Stimulated activated effector memory CD8-positive, alpha-beta T cell treated with anti-CD3 and anti-CD28 coated beads, Interleukin-12 subunit alpha, Interleukin-12 subunit beta, amount 100 ng/mL, for 72 hours (primary cell): ENCODE data around the gene MSMO1.

Experiments used
- ATAC-seq: fragments of 150-1000 bp; cut with Tn5 transposase; 2 replicates; pipeline ENCODE4 v1.10.0; 2021
- DNase-seq, 2 donors: peaks; one replicate each; pipeline ENCODE4 v3.0.0; 2021 to 2022; ENCODE audit warnings: low spot score in 2 of 2
- H3K27ac Mint-ChIP-seq: one replicate; pipeline ENCODE4 v1.8.0; 2022; ENCODE audit warnings: mild to moderate bottlenecking, mixed read lengths
- H3K36me3 Mint-ChIP-seq: one replicate; pipeline ENCODE4 v1.8.0; 2022; ENCODE audit warnings: mild to moderate bottlenecking, mixed read lengths
- H3K4me1 Mint-ChIP-seq: one replicate; pipeline ENCODE4 v1.8.0; 2022; ENCODE audit warnings: mixed read lengths
- H3K4me3 Mint-ChIP-seq: one replicate; pipeline ENCODE4 v1.8.0; 2022; ENCODE audit warnings: mild to moderate bottlenecking, mixed read lengths
- H3K9me3 Mint-ChIP-seq: one replicate; pipeline ENCODE4 v1.8.0; 2022; ENCODE audit warnings: mixed read lengths

The MSMO1 gene

GRCh38 chr4:165308166-165308565 lies 19.3 kb upstream of the MSMO1 start:
- Mint-ChIP-seq H3K27ac (no peak overlapping the region), H3K4me3 (no peak overlapping the region), H3K4me1 (no peaks in the 10 kb centered on the region), H3K36me3 (peaks cover 48% of the 10 kb centered on the region), H3K9me3 (no peaks in the 10 kb centered on the region)
- DNase-seq: no peak
- ATAC-seq: no peak

GRCh38 chr4:165308606-165309005 lies 18.9 kb upstream of the MSMO1 start:
- no peak for ATAC-seq
- H3K9me3 Mint-ChIP-seq: no peaks in the 10 kb centered on the region
- no peak for DNase-seq
- H3K4me1 Mint-ChIP-seq: no peaks in the 10 kb centered on the region
- no peak overlapping the region for H3K4me3 Mint-ChIP-seq
- H3K36me3 Mint-ChIP-seq: peaks cover 51% of the 10 kb centered on the region
- H3K27ac Mint-ChIP-seq: no peak overlapping the region

DNA sequence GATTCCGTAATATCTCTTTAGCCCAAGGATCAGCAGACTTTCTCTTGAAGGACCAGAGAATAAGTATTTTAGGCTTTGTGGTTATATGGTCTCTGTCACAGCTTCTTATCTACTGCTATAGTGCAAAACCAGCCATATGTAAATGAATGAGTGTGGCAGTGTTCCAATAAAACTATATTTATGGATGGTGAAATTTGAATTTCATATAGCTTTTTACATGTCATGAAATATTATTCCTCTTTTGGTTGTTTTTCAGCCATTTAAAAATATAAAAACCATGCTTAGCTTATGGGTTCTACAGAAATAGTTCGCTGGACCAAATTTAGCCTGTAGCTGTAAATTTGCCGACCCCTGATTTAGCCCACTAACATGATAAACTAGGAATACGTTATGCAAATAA lies 18.0 kb upstream of the MSMO1 start:
- Mint-ChIP-seq H3K27ac (no peak overlapping the region), H3K36me3 (peaks cover 54% of the 10 kb centered on the region), H3K4me1 (no peaks in the 10 kb centered on the region), H3K4me3 (no peak overlapping the region), H3K9me3 (no peaks in the 10 kb centered on the region)
- ATAC-seq (no peak), DNase-seq (no peak)

DNA sequence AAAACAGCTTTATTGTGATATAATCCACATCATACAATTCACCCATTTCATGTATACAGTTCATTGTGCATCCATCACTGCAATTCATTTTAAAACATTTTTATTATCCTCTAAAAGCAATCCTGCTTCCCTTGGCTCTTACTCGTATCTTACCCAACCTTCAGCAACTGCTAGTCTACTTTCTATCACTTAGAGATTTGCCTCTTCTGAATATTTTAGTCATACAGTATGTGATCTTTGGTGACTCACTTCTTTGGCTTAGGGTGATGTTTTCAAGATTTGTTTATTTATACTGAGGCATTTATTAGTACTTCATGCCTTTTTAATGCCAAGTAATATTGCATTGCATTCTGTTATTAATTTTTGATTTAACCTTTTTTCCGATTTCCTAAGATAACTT lies 15.0 kb upstream of the MSMO1 start:
- DNase-seq: no peak
- Mint-ChIP-seq H3K36me3 (peaks cover 63% of the 10 kb centered on the region), H3K4me1 (no peaks in the 10 kb centered on the region), H3K9me3 (no peaks in the 10 kb centered on the region), H3K4me3 (no peak overlapping the region), H3K27ac (no peak overlapping the region)
- peak; percentile 62 for ATAC-seq

DNA sequence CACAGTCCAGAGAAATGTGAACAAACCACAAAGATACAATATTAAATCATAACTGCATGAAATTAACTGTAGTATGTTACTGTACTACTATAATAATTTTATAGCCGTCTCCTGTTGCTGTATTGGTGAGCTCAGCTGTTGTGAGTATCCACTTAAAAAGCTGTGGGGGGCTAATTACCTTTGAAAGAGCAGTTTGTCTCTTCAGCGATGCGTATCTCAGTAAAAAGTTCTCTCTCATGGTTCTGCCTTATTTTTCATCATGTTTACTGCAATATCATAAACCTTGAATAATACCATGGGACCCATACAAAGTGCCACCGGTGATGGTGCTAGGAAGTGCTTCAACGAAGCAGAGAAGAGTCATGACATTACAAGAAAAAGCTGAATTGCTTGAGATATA lies 8.4 kb upstream of the MSMO1 start:
- Mint-ChIP-seq H3K4me3 (no peak overlapping the region), H3K9me3 (no peaks in the 10 kb centered on the region), H3K4me1 (no peaks in the 10 kb centered on the region), H3K36me3 (peaks cover 43% of the 10 kb centered on the region), H3K27ac (no peak overlapping the region)
- DNase-seq: no peak
- no peak for ATAC-seq

DNA sequence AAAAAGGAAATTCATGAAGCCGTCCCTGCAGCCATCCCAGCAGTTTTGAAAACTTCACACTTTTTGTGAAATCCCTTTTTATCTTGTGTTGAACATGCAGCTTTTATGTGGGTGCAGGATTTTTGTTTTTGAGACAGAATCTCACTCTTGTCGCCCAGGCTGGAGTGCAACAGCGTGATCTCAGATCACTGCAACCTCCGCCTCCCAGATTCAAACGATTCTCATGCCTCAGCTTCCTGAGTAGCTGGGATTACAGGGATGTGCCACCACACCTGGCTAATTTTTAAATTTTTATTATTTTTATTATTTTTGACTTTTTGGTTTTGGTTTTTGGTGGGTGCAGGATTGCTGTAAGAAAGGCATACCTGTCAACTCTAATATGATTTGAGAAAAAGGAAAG lies 8.0 kb upstream of the MSMO1 start:
- peaks cover 39% of the 10 kb centered on the region for H3K36me3 Mint-ChIP-seq
- no peak overlapping the region for H3K4me3 Mint-ChIP-seq
- ATAC-seq (no peak), DNase-seq (no peak)
- H3K9me3 Mint-ChIP-seq: no peaks in the 10 kb centered on the region
- no peaks in the 10 kb centered on the region for H3K4me1 Mint-ChIP-seq
- H3K27ac Mint-ChIP-seq: no peak overlapping the region

- peaks cover 25% of the 10 kb centered on the region for H3K36me3 Mint-ChIP-seq
- no peak for DNase-seq
- no peak overlapping the region for H3K27ac Mint-ChIP-seq
- peaks cover 15% of the 10 kb centered on the region for H3K4me1 Mint-ChIP-seq
- no peak overlapping the region for H3K4me3 Mint-ChIP-seq
- no peaks in the 10 kb centered on the region for H3K9me3 Mint-ChIP-seq
- ATAC-seq: no peak
Measured at GRCh38 chr4:165324236-165324917, 3.1 kb upstream of the MSMO1 start.

- H3K9me3 Mint-ChIP-seq: no peaks in the 10 kb centered on the region
- ATAC-seq (no peak), DNase-seq (no peak)
- H3K4me1 Mint-ChIP-seq: peaks cover 15% of the 10 kb centered on the region
- no peak overlapping the region for H3K4me3 Mint-ChIP-seq
- no peak overlapping the region for H3K27ac Mint-ChIP-seq
- peaks cover 19% of the 10 kb centered on the region for H3K36me3 Mint-ChIP-seq
Measured at GRCh38 chr4:165324918-165325304, 2.6 kb upstream of the MSMO1 start.

DNA sequence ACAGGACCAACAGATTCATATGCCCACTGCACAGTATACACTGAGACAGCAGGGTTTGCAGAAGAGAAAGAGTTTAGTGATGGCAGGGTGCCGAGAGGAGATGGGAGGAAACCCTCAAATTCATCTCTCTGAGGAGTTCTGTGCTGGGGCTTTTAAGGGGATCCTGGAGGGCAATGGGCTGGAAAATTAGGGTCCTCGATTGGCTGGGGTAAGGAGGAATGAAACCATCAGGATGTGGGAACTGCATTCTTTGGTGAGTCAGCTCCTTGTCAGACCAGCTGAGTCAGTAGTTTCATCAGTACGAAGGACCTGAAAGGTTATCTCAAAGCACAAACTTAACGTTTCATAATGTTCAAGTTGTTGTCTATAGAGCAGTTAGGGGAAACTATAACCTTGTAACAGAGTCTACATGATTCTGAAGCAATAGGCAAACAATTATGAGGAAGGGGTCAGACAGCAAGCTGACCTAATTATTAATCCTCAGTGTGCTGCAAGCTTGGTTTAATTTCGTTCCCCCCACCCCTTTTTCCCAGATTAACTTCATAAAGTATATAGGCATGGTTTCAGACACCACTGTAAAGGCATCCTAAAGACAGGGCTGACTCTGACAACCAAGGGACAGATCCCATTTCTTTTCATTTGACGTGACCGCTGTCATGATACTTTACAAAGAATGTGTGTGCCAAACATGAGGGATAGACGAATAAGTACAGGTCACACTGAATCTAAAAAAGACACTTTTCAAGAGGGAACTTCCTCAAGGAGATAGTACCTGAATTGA lies 1.5 kb upstream of the MSMO1 start:
- peaks cover 23% of the 10 kb centered on the region for H3K4me1 Mint-ChIP-seq
- DNase-seq: no peak
- no peaks in the 10 kb centered on the region for H3K9me3 Mint-ChIP-seq

GRCh38 chr4:165326831-165327210 lies 648 bp upstream of the MSMO1 start:
- Mint-ChIP-seq H3K36me3 (peaks cover 7% of the 10 kb centered on the region), H3K27ac (no peak overlapping the region), H3K4me1 (peaks cover 32% of the 10 kb centered on the region), H3K4me3 (no peak overlapping the region), H3K9me3 (no peaks in the 10 kb centered on the region)
- no peak for ATAC-seq
- no peak for DNase-seq

More for the DNA sequence above, 1.5 kb upstream of the MSMO1 start:
- peaks cover 12% of the 10 kb centered on the region for H3K36me3 Mint-ChIP-seq
- no peak overlapping the region for H3K27ac Mint-ChIP-seq
- no peak for ATAC-seq
- no peak overlapping the region for H3K4me3 Mint-ChIP-seq

- no peaks in the 10 kb centered on the region for H3K9me3 Mint-ChIP-seq
- peaks cover 7% of the 10 kb centered on the region for H3K36me3 Mint-ChIP-seq
- ATAC-seq (no peak), DNase-seq (no peak)
- no peak overlapping the region for H3K27ac Mint-ChIP-seq
- peaks cover 44% of the 10 kb centered on the region for H3K4me1 Mint-ChIP-seq
- no peak overlapping the region for H3K4me3 Mint-ChIP-seq
Measured at GRCh38 chr4:165328101-165328425, 594 bp downstream of the MSMO1 start.

- no peak overlapping the region for H3K27ac Mint-ChIP-seq
- no peak for DNase-seq
- H3K9me3 Mint-ChIP-seq: no peaks in the 10 kb centered on the region
- H3K4me1 Mint-ChIP-seq: peaks cover 44% of the 10 kb centered on the region
- ATAC-seq: no peak
- H3K36me3 Mint-ChIP-seq: peaks cover 7% of the 10 kb centered on the region
- H3K4me3 Mint-ChIP-seq: no peak overlapping the region
Measured at GRCh38 chr4:165328708-165329107, 1.2 kb downstream of the MSMO1 start.

- Mint-ChIP-seq H3K27ac (peak overlapping the region; percentile 80), H3K4me1 (peaks cover 47% of the 10 kb centered on the region), H3K9me3 (no peaks in the 10 kb centered on the region), H3K4me3 (no peak overlapping the region), H3K36me3 (peaks cover 7% of the 10 kb centered on the region)
- no peak for ATAC-seq
- DNase-seq: no peak
Measured at GRCh38 chr4:165330071-165330470, 2.6 kb downstream of the MSMO1 start.

GRCh38 chr4:165330666-165331065 lies 3.2 kb downstream of the MSMO1 start:
- no peak for DNase-seq
- Mint-ChIP-seq H3K9me3 (no peaks in the 10 kb centered on the region), H3K27ac (peak overlapping the region; percentile 80), H3K4me3 (no peak overlapping the region), H3K36me3 (peaks cover 3% of the 10 kb centered on the region), H3K4me1 (peaks cover 47% of the 10 kb centered on the region)
- ATAC-seq: no peak

DNA sequence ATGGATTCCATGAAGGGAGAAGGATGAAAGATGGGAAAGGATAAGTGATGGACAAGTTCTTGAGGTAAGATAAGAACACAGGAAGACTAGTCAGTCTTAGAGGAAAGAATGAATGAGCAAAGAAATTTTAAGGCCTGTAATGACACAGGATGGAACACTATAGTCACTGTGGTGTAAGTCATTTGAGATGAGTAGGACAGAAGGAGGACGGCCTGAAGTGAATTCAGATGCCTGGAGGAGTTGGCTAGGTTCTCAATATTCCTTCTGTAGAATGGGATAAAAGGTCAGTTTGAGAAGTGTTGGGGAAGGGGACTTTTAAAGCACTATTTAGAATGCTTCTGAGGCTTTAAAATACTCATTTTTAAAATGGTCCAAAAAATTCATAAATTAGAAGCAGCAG lies 3.9 kb downstream of the MSMO1 start:
- Mint-ChIP-seq H3K4me1 (peaks cover 40% of the 10 kb centered on the region), H3K9me3 (no peaks in the 10 kb centered on the region), H3K36me3 (no peaks in the 10 kb centered on the region), H3K27ac (peak overlapping the region; percentile 80), H3K4me3 (no peak overlapping the region)
- peak; percentile 59 for ATAC-seq
- DNase-seq: no peak

GRCh38 chr4:165331823-165332222 lies 4.4 kb downstream of the MSMO1 start:
- peak overlapping the region; percentile 80 for H3K27ac Mint-ChIP-seq
- no peaks in the 10 kb centered on the region for H3K36me3 Mint-ChIP-seq

More at GRCh38 chr4:165331823-165332222, 4.4 kb downstream of the MSMO1 start:
- H3K4me3 Mint-ChIP-seq: no peak overlapping the region
- DNase-seq (no peak), ATAC-seq (no peak)
- H3K9me3 Mint-ChIP-seq: no peaks in the 10 kb centered on the region
- peaks cover 38% of the 10 kb centered on the region for H3K4me1 Mint-ChIP-seq
